ENCODE results near the gene PLEKHJ1. TPM values are rescaled to one million over a fixed set of nuclear protein-coding genes. Genes with fewer than 3 reads are reported as not detected.

PLEKHJ1 gene
- total RNA-seq, 1 experiment from 2014 or later = 94.8 TPM

GRCh38 chr19:2246801-2247361 is 10.8 kb upstream of the PLEKHJ1 start:
- no TSS peak for BruUV-seq (replicated peaks)
- H4K20me1 ChIP-seq (ENCODE audit: low read length) = peaks cover 16% of the 10 kb centered on the region
- H2AFZ ChIP-seq (ENCODE audit: low read length) = no peak overlapping the region
- H3K4me1 ChIP-seq (ENCODE audit: insufficient read depth, low read length) = no peaks in the 10 kb centered on the region
- peak; percentile 67 for ATAC-seq
- no peak overlapping the region for H3K4me3 ChIP-seq (ENCODE audit: low read length)
- H3K27me3 ChIP-seq (ENCODE audit: low read length) = no peaks in the 10 kb centered on the region
- no peak overlapping the region for H3K9ac ChIP-seq (ENCODE audit: low read length)
- intact Hi-C loops (cut with micrococcal nuclease) = no loop called here
- ChIA-PET POLR2A (ENCODE audit: unreplicated experiment) (no interaction called here), CTCF (no interaction called here)
- H3F3A ChIP-seq (ENCODE audit: low read length, unreplicated experiment) = no peaks in the 10 kb centered on the region
- H3K27ac ChIP-seq (ENCODE audit: low read length) = no peak overlapping the region
- peak; percentile 39 for DNase-seq
- H3K9me3 ChIP-seq (ENCODE audit: low read length) = no peaks in the 10 kb centered on the region
- peaks cover 22% of the 10 kb centered on the region for H3K79me2 ChIP-seq (ENCODE audit: low read length)
- TF ChIP-seq EZH2 (IDR thresholded peaks at IDR 0.05; ENCODE audit: low read length, unreplicated experiment) (no peak), CTCF (conservative IDR thresholded peaks at IDR 0.05; ENCODE audit: low read depth, low read length) (no peak), EZH2phosphoT487 (IDR thresholded peaks at IDR 0.05; ENCODE audit: borderline replicate concordance, low read length) (no peak)
- no peaks in the 10 kb centered on the region for H3K9me2 ChIP-seq (replicated peaks; ENCODE audit: low read length)
- H3K36me3 ChIP-seq (ENCODE audit: low read depth, low read length) = peaks cover 10% of the 10 kb centered on the region
- no peak overlapping the region for H3K4me2 ChIP-seq (ENCODE audit: low read length)

- Histone ChIP-seq H3K4me1 (ENCODE audit: insufficient read depth, low read length) (peaks cover under 1% of the 10 kb centered on the region; the same call in 1 of the 2 replicates), H3K9me3 (ENCODE audit: low read length) (no peaks in the 10 kb centered on the region), H3K9ac (ENCODE audit: low read length) (no peak overlapping the region), H3K27me3 (ENCODE audit: low read length) (no peaks in the 10 kb centered on the region), H3K27ac (ENCODE audit: low read length) (no peak overlapping the region), H3K79me2 (ENCODE audit: low read length) (peaks cover 29% of the 10 kb centered on the region), H3K4me3 (ENCODE audit: low read length) (no peak overlapping the region), H3K9me2 (replicated peaks; ENCODE audit: low read length) (no peaks in the 10 kb centered on the region), H3K36me3 (ENCODE audit: low read depth, low read length) (peaks cover 10% of the 10 kb centered on the region), H3F3A (ENCODE audit: low read length, unreplicated experiment) (no peaks in the 10 kb centered on the region), H3K4me2 (ENCODE audit: low read length) (no peak overlapping the region), H2AFZ (ENCODE audit: low read length) (no peak overlapping the region), H4K20me1 (ENCODE audit: low read length) (peaks cover 24% of the 10 kb centered on the region)
- POLR2A ChIA-PET (ENCODE audit: unreplicated experiment) = no interaction called here
- no TSS peak for BruUV-seq (replicated peaks)
- intact Hi-C loops (cut with micrococcal nuclease) = no loop called here
- ATAC-seq (no peak), DNase-seq (no peak)
- CTCF ChIA-PET = no interaction called here
- TF ChIP-seq EZH2phosphoT487 (IDR thresholded peaks at IDR 0.05; ENCODE audit: borderline replicate concordance, low read length) (no peak), CTCF (conservative IDR thresholded peaks at IDR 0.05; ENCODE audit: low read depth, low read length) (no peak), EZH2 (IDR thresholded peaks at IDR 0.05; ENCODE audit: low read length, unreplicated experiment) (no peak)
These were observed 10.0 kb upstream of the PLEKHJ1 start for GRCh38 chr19:2246014-2246620.

- ChIA-PET CTCF (no interaction called here), POLR2A (ENCODE audit: unreplicated experiment) (no interaction called here)
- peaks cover 10% of the 10 kb centered on the region for H3K36me3 ChIP-seq (ENCODE audit: low read depth, low read length)
- no peak for TF ChIP-seq CTCF (conservative IDR thresholded peaks at IDR 0.05; ENCODE audit: low read depth, low read length)
- no peak for TF ChIP-seq EZH2 (IDR thresholded peaks at IDR 0.05; ENCODE audit: low read length, unreplicated experiment)
- no peak for TF ChIP-seq EZH2phosphoT487 (IDR thresholded peaks at IDR 0.05; ENCODE audit: borderline replicate concordance, low read length)
- H3K27me3 ChIP-seq (ENCODE audit: low read length) = no peaks in the 10 kb centered on the region
- no peaks in the 10 kb centered on the region for H3K9me2 ChIP-seq (replicated peaks; ENCODE audit: low read length)
- H3K9me3 ChIP-seq (ENCODE audit: low read length) = no peaks in the 10 kb centered on the region
- H3K9ac ChIP-seq (ENCODE audit: low read length) = no peak overlapping the region
- H3F3A ChIP-seq (ENCODE audit: low read length, unreplicated experiment) = no peaks in the 10 kb centered on the region
- peaks cover 32% of the 10 kb centered on the region for H4K20me1 ChIP-seq (ENCODE audit: low read length)
- peaks cover 9% of the 10 kb centered on the region for H3K4me1 ChIP-seq (ENCODE audit: insufficient read depth, low read length)
- ATAC-seq (no peak), DNase-seq (no peak)
- no peak overlapping the region for H3K27ac ChIP-seq (ENCODE audit: low read length)
- no TSS peak for BruUV-seq (replicated peaks)
- H3K4me3 ChIP-seq (ENCODE audit: low read length) = no peak overlapping the region
- H2AFZ ChIP-seq (ENCODE audit: low read length) = no peak overlapping the region
- peaks cover 38% of the 10 kb centered on the region for H3K79me2 ChIP-seq (ENCODE audit: low read length)
- intact Hi-C loops (cut with micrococcal nuclease) = no loop called here
- H3K4me2 ChIP-seq (ENCODE audit: low read length) = no peak overlapping the region
These were observed 9.1 kb upstream of the PLEKHJ1 start for GRCh38 chr19:2245273-2245672.
